BLaER1 treated with 17β-estradiol and CSF1 and Interleukin-3, amounts not matched to agents 10 nM and 100 nM (cell line): Measurements from ENCODE around the gene USP4.
A peak's percentile ranks its signal among the peaks of the same experiment; 100 is the strongest.

Experiments used
- H3K27ac ChIP-seq, 11 experiments: shearing (Covaris generic); formaldehyde crosslinking; 2 replicates each; pipeline ENCODE4 v1.8.1; 2022
- H3K27me3 ChIP-seq, 11 experiments: shearing (Covaris generic); formaldehyde crosslinking; 2 replicates each; pipeline ENCODE4 v1.8.1; 2022
- H3K36me3 ChIP-seq, 11 experiments: shearing (Covaris generic); formaldehyde crosslinking; 2 replicates each; pipeline ENCODE4 v1.8.1; 2022
- H3K4me1 ChIP-seq, 10 experiments: shearing (Covaris generic); formaldehyde crosslinking; 2 replicates each; pipeline ENCODE4 v1.8.1; 2022
- H3K4me2 ChIP-seq, 11 experiments: shearing (Covaris generic); formaldehyde crosslinking; 2 replicates each; pipeline ENCODE4 v1.8.1; 2022
- H3K4me3 ChIP-seq, 10 experiments: shearing (Covaris generic); formaldehyde crosslinking; 2 replicates each; pipeline ENCODE4 v1.8.1; 2022
- H3K9ac ChIP-seq, 11 experiments: shearing (Covaris generic); formaldehyde crosslinking; 2 replicates each; pipeline ENCODE4 v1.8.1; 2022
- H3K9me3 ChIP-seq, 11 experiments: shearing (Covaris generic); formaldehyde crosslinking; replicated peaks in 1 of 11; 2 replicates each; pipeline ENCODE4 v1.8.1; 2022
- H4K20me1 ChIP-seq, 11 experiments: shearing (Covaris generic); formaldehyde crosslinking; 2 replicates each; pipeline ENCODE4 v1.8.1; 2022
- Cebpa-rat ChIP-seq, 11 experiments: shearing (Covaris generic); IDR thresholded peaks; 2 replicates each; pipeline ENCODE4 v1.8.1; 2022

The USP4 gene

DNA sequence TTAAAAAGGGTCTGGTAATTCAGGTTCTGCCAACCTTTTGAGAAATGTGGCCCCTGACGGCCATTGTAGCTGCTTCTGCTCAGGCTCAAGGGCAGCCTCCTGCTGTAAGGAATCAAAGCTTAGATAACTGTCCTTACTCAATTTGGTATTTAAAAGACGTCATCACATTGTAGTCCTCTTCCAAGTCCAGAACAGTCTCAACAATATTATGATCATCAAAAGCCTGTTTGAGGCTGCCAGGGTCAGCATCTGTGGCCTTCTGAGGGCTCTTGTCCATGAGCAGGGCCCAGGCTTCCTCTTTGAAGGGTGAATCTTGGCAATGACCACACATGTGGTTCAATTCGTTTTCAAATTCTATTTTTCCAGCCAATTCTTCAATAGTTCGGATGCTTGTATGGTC, 68.8 kb downstream of the USP4 start:
- no peak for TF ChIP-seq Cebpa-rat (IDR thresholded peaks at IDR 0.05)
- Histone ChIP-seq H3K27ac (peak overlapping the region in 1 of 11 experiments; percentile 5; a peak in 1 of 22 replicates), H3K9ac (no peak overlapping the region), H3K36me3 (peaks cover 29 to 85% (median 56%) of the 10 kb centered on the region in 11 experiments; a peak in 21 of 22 replicates), H3K9me3 (no peaks in the 10 kb centered on the region; a peak in 1 of 22 replicates), H3K4me2 (peak overlapping the region in 1 of 11 experiments; percentile 14; a peak in 1 of 22 replicates), H3K27me3 (no peaks in the 10 kb centered on the region), H3K4me1 (peaks cover 5 to 38% (median 6%) of the 10 kb centered on the region in 10 experiments), H3K4me3 (no peak overlapping the region), H4K20me1 (no peaks in the 10 kb centered on the region)

DNA sequence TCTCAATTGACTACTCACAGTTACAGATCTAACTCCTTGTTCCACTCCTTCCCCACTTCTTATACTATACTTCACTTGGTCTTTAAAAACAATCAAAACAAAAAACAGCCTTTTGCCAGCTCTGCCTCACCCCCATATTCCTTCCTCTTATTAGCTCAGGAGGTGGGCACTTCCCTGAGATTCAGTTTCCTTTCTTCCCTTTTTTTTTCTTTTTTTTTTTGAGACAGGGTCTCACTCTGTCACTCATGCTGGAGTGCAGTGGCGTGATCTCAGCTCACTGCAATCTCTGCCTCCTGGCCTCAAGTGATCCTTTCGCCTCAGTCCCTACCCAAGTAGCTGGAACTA, 69.7 kb downstream of the USP4 start:
- Histone ChIP-seq H3K9ac (peak overlapping the region in 2 of 11 experiments; percentile 4 to 10; a peak in 2 of 22 replicates), H4K20me1 (no peaks in the 10 kb centered on the region), H3K27ac (peak overlapping the region in 2 of 11 experiments; percentile 49 to 53; a peak in 2 of 22 replicates), H3K4me3 (no peak overlapping the region), H3K27me3 (no peaks in the 10 kb centered on the region), H3K9me3 (no peaks in the 10 kb centered on the region; a peak in 1 of 22 replicates), H3K4me1 (peaks cover 0 to 31% (median 0%) of the 10 kb centered on the region in 10 experiments; a peak in 9 of 20 replicates), H3K4me2 (peak overlapping the region in 3 of 11 experiments; percentile 9 to 56 (median 34); a peak in 4 of 22 replicates), H3K36me3 (peaks cover 29 to 83% (median 62%) of the 10 kb centered on the region in 11 experiments; a peak in 21 of 22 replicates)
- TF ChIP-seq Cebpa-rat (IDR thresholded peaks at IDR 0.05), result no peak

DNA sequence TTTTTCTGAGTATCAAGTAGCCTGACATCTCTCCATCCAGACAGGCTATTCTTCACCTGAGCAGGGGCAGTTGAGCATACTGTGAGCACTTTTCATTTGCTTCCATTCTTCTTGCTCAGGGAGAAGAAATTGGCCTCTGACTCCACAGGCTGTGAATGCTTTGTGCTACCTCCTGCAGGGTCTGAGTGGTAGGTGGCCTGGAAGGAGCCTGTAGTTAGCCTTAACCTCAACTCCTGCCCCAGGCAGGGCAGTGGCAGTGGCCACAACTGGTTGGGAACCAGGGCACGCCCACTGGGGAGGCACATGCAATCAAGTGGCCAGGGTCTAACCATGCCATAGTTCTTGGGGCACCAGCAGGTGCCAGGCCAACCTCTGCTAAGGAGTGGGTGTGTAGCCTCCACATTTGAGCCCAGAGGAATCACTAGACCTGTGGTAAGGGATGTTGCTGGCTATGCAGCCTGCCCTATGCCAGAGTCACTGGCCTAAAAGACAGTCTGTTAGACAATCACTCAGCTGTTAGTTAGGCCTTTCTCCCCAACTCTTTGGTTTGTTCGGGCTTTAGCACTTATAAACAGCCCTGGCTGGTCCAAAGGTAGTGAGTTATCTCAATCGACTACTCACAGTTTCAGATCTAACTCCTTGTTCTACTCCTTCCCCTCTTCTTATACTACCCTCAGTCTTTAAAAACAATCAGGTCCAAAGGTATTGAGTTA, 70.3 kb downstream of the USP4 start:
- H3K27me3 ChIP-seq, result no peaks in the 10 kb centered on the region
- H4K20me1 ChIP-seq, result no peaks in the 10 kb centered on the region
- no peak overlapping the region for H3K4me3 ChIP-seq
- H3K4me2 ChIP-seq, result peak overlapping the region in 2 of 11 experiments; percentile 34 to 56; a peak in 3 of 22 replicates
- no peak for TF ChIP-seq Cebpa-rat (IDR thresholded peaks at IDR 0.05)
- peak overlapping the region in 2 of 11 experiments; percentile 49 to 53; a peak in 2 of 22 replicates for H3K27ac ChIP-seq
- H3K9me3 ChIP-seq, result no peaks in the 10 kb centered on the region
- peaks cover 0 to 27% (median 0%) of the 10 kb centered on the region in 10 experiments; a peak in 8 of 20 replicates for H3K4me1 ChIP-seq
- H3K9ac ChIP-seq, result peak overlapping the region in 2 of 11 experiments; percentile 4 to 10; a peak in 2 of 22 replicates
- H3K36me3 ChIP-seq, result peaks cover 29 to 86% (median 62%) of the 10 kb centered on the region in 11 experiments; a peak in 21 of 22 replicates

GRCh38 chr3:49266410-49267095, 73.3 kb downstream of the USP4 start:
- Histone ChIP-seq H4K20me1 (no peaks in the 10 kb centered on the region), H3K36me3 (peaks cover 24 to 58% (median 43%) of the 10 kb centered on the region in 11 experiments; a peak in 21 of 22 replicates), H3K27ac (no peak overlapping the region), H3K27me3 (no peaks in the 10 kb centered on the region), H3K4me3 (no peak overlapping the region), H3K9ac (no peak overlapping the region), H3K4me2 (no peak overlapping the region), H3K9me3 (no peaks in the 10 kb centered on the region), H3K4me1 (peaks cover 0 to 26% (median 0%) of the 10 kb centered on the region in 10 experiments; a peak in 9 of 20 replicates)
- TF ChIP-seq Cebpa-rat (IDR thresholded peaks at IDR 0.05), result no peak

DNA sequence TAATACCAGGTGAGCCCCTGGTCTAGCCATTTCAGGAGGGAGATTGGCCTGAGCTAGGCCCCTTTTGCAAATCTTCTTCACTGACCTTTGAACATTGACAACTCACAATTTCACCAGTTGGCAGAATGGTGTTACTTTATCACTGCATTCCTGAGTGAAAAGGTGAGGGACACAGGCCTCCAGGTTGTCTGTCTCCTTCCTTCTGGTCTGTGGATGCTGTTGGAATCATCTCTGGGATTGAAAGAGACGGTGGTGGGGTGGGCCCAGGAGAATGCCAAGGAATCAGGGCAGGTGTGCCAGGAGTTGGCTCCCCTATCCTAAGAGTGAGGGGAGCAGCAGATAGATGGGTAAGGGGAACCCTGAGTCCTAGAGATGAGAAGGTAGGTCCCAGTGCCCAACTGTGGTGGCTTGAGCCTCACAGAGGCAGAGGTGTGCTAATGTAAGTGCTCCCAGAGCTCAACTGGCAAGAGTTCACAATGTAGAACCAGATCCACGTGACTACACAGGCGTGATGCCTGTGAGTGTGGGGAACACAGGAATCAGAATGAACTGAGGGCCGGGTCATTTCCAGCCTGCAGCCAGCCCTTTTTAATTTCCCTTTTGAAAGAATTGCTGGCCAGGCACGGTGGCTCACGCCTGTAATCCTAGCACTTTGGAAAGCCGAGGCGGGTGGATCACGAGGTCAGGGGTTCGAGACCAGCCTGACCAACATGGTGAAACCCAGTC, 74.0 kb downstream of the USP4 start:
- peaks cover 0 to 18% (median 0%) of the 10 kb centered on the region in 10 experiments; a peak in 9 of 20 replicates for H3K4me1 ChIP-seq
- no peaks in the 10 kb centered on the region for H3K9me3 ChIP-seq
- H3K27ac ChIP-seq, result no peak overlapping the region
- no peak overlapping the region for H3K4me3 ChIP-seq
- H3K27me3 ChIP-seq, result no peaks in the 10 kb centered on the region
- H3K4me2 ChIP-seq, result no peak overlapping the region
- no peak for TF ChIP-seq Cebpa-rat (IDR thresholded peaks at IDR 0.05)
- H4K20me1 ChIP-seq, result no peaks in the 10 kb centered on the region
- no peak overlapping the region for H3K9ac ChIP-seq
- peaks cover 17 to 51% (median 36%) of the 10 kb centered on the region in 11 experiments; a peak in 21 of 22 replicates for H3K36me3 ChIP-seq

DNA sequence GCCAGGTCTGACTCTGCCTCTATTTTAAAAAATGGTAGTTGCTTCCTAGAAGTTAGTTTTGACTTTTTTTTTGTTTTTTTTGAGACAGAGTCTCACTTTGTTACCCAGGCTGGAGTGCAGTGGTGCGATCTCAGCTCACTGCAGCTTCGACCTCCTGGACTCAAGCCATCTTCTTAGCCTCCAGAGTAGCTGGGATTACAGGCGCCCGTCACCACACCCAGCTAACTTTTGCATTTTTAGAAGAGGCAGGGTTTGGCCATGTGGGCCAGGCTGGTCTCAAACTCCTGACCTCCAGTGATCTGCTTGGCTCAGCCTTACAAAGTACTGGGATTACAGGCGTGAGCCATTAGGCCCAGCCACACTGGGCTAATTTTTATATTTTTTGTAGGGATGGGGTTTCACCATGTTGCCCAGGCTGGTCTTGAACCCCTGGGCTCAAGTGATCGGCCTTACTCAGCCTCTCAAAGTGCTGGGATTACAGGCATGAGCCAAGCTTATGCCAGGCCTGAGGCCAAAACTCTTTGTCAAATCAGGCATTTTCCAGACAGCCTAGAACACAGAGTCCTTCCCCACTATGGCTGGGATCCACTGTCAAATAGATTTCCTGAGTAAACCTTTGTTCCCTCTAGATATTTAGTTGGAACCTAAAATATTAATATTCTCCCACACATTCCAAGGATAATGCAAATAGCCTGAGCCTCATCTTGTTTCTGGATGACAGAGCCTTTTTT, 76.5 kb downstream of the USP4 start:
- no peaks in the 10 kb centered on the region for H4K20me1 ChIP-seq
- H3K27me3 ChIP-seq, result no peaks in the 10 kb centered on the region
- no peak for TF ChIP-seq Cebpa-rat (IDR thresholded peaks at IDR 0.05)
- peaks cover 0 to 28% (median 11%) of the 10 kb centered on the region in 11 experiments; a peak in 10 of 22 replicates for H3K36me3 ChIP-seq
- H3K9ac ChIP-seq, result no peak overlapping the region
- H3K9me3 ChIP-seq, result no peaks in the 10 kb centered on the region
- H3K4me2 ChIP-seq, result no peak overlapping the region
- H3K4me1 ChIP-seq, result no peaks in the 10 kb centered on the region; a peak in 1 of 20 replicates
- H3K27ac ChIP-seq, result no peak overlapping the region
- H3K4me3 ChIP-seq, result no peak overlapping the region

DNA sequence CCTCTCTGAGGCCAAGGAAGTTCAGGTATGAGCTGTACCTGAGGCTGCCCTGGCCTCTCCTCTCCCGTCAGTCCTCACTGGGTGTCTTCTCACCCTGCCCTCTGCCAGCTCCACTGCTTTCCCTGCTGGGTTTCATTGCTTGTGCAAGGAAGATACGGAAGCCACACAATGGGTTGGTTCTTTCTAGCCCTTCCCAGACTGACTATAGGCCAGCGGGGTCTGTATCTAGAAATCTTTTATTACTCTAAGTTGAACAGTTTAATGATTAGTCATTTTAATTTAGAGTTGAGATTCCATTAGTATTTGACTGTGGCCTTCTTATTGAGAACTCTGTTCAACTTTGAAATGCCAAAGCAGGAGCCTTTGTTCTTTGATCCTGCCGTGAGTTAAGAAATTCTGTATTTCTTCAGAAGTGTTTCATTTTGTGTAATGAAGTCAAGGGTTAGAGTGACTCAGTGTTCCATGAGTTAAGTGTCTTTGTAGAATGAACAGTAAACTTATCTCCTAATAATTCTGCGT, 79.0 kb downstream of the USP4 start:
- H3K9ac ChIP-seq, result no peak overlapping the region
- no peak overlapping the region for H3K4me2 ChIP-seq
- peaks cover 15 to 19% (median 18%) of the 10 kb centered on the region in 10 experiments for H3K4me1 ChIP-seq
- no peak overlapping the region for H3K4me3 ChIP-seq
- no peak for TF ChIP-seq Cebpa-rat (IDR thresholded peaks at IDR 0.05)
- H3K27ac ChIP-seq, result 0 out of 22 replicates have a peak overlapping the region, but pooled peaks of 1 of the 11 experiments have one; percentile 16
- H3K36me3 ChIP-seq, result peaks cover 0 to 10% (median 0%) of the 10 kb centered on the region in 11 experiments; a peak in 2 of 22 replicates
- H3K27me3 ChIP-seq, result no peaks in the 10 kb centered on the region
- no peaks in the 10 kb centered on the region for H4K20me1 ChIP-seq
- no peaks in the 10 kb centered on the region for H3K9me3 ChIP-seq

DNA sequence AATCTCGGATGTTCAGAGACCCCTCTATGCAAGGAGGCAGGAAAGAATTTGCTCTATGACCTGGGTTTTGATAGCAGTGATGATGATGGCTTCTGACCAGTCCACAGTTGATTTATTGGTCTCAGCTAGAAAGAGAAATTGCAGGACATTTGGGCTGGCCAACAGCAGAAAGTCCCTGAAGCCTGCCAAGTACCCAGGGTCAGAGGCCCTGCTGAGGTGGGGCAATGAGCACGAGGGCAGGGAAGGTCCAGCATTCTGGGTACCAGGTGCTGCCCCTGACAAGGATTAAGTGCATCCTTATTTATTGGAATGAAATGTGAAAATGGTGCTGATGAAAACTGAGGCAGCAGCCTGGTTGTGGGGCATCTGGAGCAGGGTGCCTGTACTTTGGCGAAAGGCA, 82.7 kb downstream of the USP4 start:
- H3K4me2 ChIP-seq, result peak overlapping the region; percentile 63 to 87 (median 77); a peak in 19 of 22 replicates

More for the DNA sequence above, 82.7 kb downstream of the USP4 start:
- peak overlapping the region in 2 of 11 experiments; percentile 5 to 43; a peak in 2 of 22 replicates for H3K27ac ChIP-seq
- no peaks in the 10 kb centered on the region for H3K9me3 ChIP-seq
- H3K36me3 ChIP-seq, result no peaks in the 10 kb centered on the region
- peaks cover 36 to 44% (median 40%) of the 10 kb centered on the region in 10 experiments for H3K4me1 ChIP-seq
- no peaks in the 10 kb centered on the region for H4K20me1 ChIP-seq
- TF ChIP-seq Cebpa-rat (IDR thresholded peaks at IDR 0.05), result no peak
- no peaks in the 10 kb centered on the region for H3K27me3 ChIP-seq
- H3K9ac ChIP-seq, result peak overlapping the region in 5 of 11 experiments; percentile 5 to 57 (median 30); a peak in 5 of 22 replicates
- no peak overlapping the region for H3K4me3 ChIP-seq
